Stimulated activated CD4-positive, alpha-beta T cell treated with anti-CD3 and anti-CD28 coated beads, Interleukin-4, amount 100 ng/mL, for 24 hours (primary cell): ENCODE data around the gene GMDS.

ENCODE experiments used
- DNase-seq: peaks from one replicate; pipeline ENCODE4 v3.0.0-alpha.2; 2020

GMDS gene

GRCh38 chr6:1662534-1662933 is 582.9 kb downstream of the GMDS start:
- no peak for DNase-seq

- DNase-seq: no peak
These were observed 585.6 kb downstream of the GMDS start for GRCh38 chr6:1659816-1660215.

- no peak for DNase-seq
These were observed 587.0 kb downstream of the GMDS start for GRCh38 chr6:1658212-1659005.

- DNase-seq: no peak
These were observed 587.6 kb downstream of the GMDS start for GRCh38 chr6:1657771-1658165.

GRCh38 chr6:1657116-1657770 is 588.2 kb downstream of the GMDS start:
- no peak for DNase-seq

- no peak for DNase-seq
These were observed 591.4 kb downstream of the GMDS start for GRCh38 chr6:1654054-1654453.

- DNase-seq: no peak
These were observed 592.6 kb downstream of the GMDS start for GRCh38 chr6:1652842-1653241.

- no peak for DNase-seq
These were observed 594.0 kb downstream of the GMDS start for GRCh38 chr6:1651362-1651761.

- DNase-seq: no peak
These were observed 599.8 kb downstream of the GMDS start for GRCh38 chr6:1645466-1646185.

GRCh38 chr6:1644516-1645060 is 600.8 kb downstream of the GMDS start:
- DNase-seq: no peak

GRCh38 chr6:1643830-1644445 is 601.5 kb downstream of the GMDS start:
- no peak for DNase-seq

- DNase-seq: no peak
These were observed 602.3 kb downstream of the GMDS start for GRCh38 chr6:1643111-1643510.

GRCh38 chr6:1641343-1641885 is 604.0 kb downstream of the GMDS start:
- no peak for DNase-seq

GRCh38 chr6:1640476-1640875 is 604.9 kb downstream of the GMDS start:
- no peak for DNase-seq

- no peak for DNase-seq
These were observed 606.0 kb downstream of the GMDS start for GRCh38 chr6:1639430-1639829.

- no peak for DNase-seq
These were observed 608.2 kb downstream of the GMDS start for GRCh38 chr6:1636971-1637871.

GRCh38 chr6:1636272-1636825 is 609.1 kb downstream of the GMDS start:
- no peak for DNase-seq

- DNase-seq: no peak
These were observed 609.9 kb downstream of the GMDS start for GRCh38 chr6:1635305-1636010.

GRCh38 chr6:1634081-1634480 is 611.3 kb downstream of the GMDS start:
- no peak for DNase-seq

- no peak for DNase-seq
These were observed 611.9 kb downstream of the GMDS start for GRCh38 chr6:1633366-1634021.
